Measurements from ENCODE around the gene ADGRL1. TPM values are rescaled to one million over a fixed set of nuclear protein-coding genes. Genes with fewer than 3 reads are reported as not detected.

Gene ADGRL1
- total and polyA plus RNA-seq, 2 of the 8 experiments (the other 6 are each of a cell fraction or from before 2014, with no cell fraction given), result 95.6 to 112 TPM

DNA sequence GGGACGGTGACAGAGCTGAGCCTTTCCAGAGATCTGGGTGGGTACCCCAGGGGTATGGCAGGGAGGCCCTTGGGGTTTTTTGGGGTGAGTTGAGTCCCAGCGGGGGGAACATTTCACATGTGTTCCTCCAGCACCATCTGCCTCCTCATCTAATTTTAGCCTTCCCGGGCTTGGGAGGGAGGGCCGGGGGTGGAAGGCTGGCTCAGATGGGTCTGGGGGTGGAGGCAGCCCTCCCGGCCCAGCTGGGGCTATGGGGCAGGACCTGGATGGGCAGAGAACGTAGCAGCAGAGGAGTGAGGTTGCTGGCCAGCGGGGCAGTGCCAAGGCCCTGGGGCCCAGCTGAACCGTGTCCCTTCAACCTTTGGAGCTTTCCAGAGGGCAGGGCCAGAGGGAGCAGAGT, 23.5 kb downstream of the ADGRL1 start:
- H4K8ac ChIP-seq (ENCODE audit: extremely low read depth, insufficient read depth, low read length), result no peak overlapping the region
- WGBS, 2 experiments (ENCODE audit: extremely low coverage in 1 of 2, insufficient coverage in 1 of 2, insufficient read length in 1 of 2, insufficient replicate concordance in 2 of 2, low coverage in 1 of 2, low lambda C conversion rate in 2 of 2, missing lambda C conversion rate in 1 of 2), result 83% methylated on average over 4 of the region's 8 CpGs; no CpG with 5 or more reads in 1 of the 2 experiments
- no peak overlapping the region for H2BK20ac ChIP-seq (ENCODE audit: low read length)
- H3K27ac ChIP-seq (ENCODE audit: low read depth, low read length), result no peak overlapping the region
- ChIA-PET CTCF (ENCODE audit: partially characterized antibody) (interaction anchor here (1.0 kb wide), 1 partner anchor 34 kb away, joined by 3 read pairs; no protein-coding TSS in a partner anchor), POLR2A (ENCODE audit: partially characterized antibody) (interaction anchor here (0.8 kb wide), 1 partner anchor 46 kb away, joined by 3 read pairs; the partner anchor contains the start of gene ASF1B)
- FAIRE-seq (no peak), DNase-seq (ENCODE audit: low read depth in 1 of 2, low spot score in 2 of 2) (no peak)
- H3K9me3 ChIP-seq (ENCODE audit: insufficient read depth in 2 of 2, low read depth in 1 of 2, low read length in 1 of 2), result no peaks in the 10 kb centered on the region
- H2BK120ac ChIP-seq (replicated peaks; ENCODE audit: low read depth, low read length), result no peak overlapping the region
- H3K23me2 ChIP-seq (ENCODE audit: low read depth, low read length), result no peaks in the 10 kb centered on the region
- no peak overlapping the region for H3K14ac ChIP-seq (ENCODE audit: insufficient read length)
- H2BK15ac ChIP-seq (ENCODE audit: low read length), result no peak overlapping the region
- no peaks in the 10 kb centered on the region for H3K4me1 ChIP-seq (replicated peaks in 1 of 4; ENCODE audit: control insufficient read depth in 3 of 4, insufficient read depth in 4 of 4, low read length in 3 of 4)
- TF ChIP-seq CREB1 (IDR thresholded peaks at IDR 0.05) (no peak), SIN3A (conservative IDR thresholded peaks at IDR 0.05 in 1 of 2, IDR thresholded peaks at IDR 0.05 in 1 of 2; ENCODE audit: low read depth in 1 of 2, low read length in 2 of 2) (no peak), EGR1 (IDR thresholded peaks at IDR 0.05; ENCODE audit: borderline replicate concordance, low read depth, low read length) (no peak)
- no peak overlapping the region for H2BK12ac ChIP-seq (ENCODE audit: low read depth, low read length)
- H4K91ac ChIP-seq (replicated peaks; ENCODE audit: insufficient read length, low read length), result no peak overlapping the region
- H2AK5ac ChIP-seq (ENCODE audit: low read depth, low read length), result no peak overlapping the region
- H3K4me3 ChIP-seq (ENCODE audit: extremely low read depth in 1 of 4, insufficient read depth in 2 of 4, low read depth in 3 of 4, low read length in 4 of 4), result no peak overlapping the region
- H3K23ac ChIP-seq (ENCODE audit: insufficient read length), result no peak overlapping the region
- no peak overlapping the region for H3K56ac ChIP-seq (replicated peaks; ENCODE audit: insufficient read length, low read depth, low read length)
- H3K79me1 ChIP-seq (ENCODE audit: low read depth, low read length), result peaks cover 3% of the 10 kb centered on the region
- no peak overlapping the region for H2AFZ ChIP-seq (ENCODE audit: low read length)
- H3K9ac ChIP-seq (replicated peaks in 1 of 4; ENCODE audit: extremely low read depth in 1 of 4, low read depth in 3 of 4, low read length in 3 of 4), result no peak overlapping the region
- no peak overlapping the region for H2BK5ac ChIP-seq (ENCODE audit: low read depth, low read length)
- no peak overlapping the region for H3K18ac ChIP-seq (ENCODE audit: extremely low read depth, low read length)
- peaks cover 16 to 37% of the 10 kb centered on the region in 2 experiments for H4K20me1 ChIP-seq (replicated peaks in 1 of 2; ENCODE audit: control insufficient read depth in 1 of 2, insufficient read depth in 2 of 2, low read length in 2 of 2)
- no peaks in the 10 kb centered on the region for H3K27me3 ChIP-seq (replicated peaks in 1 of 4; ENCODE audit: control insufficient read depth in 3 of 4, extremely low read depth in 1 of 4, insufficient read depth in 3 of 4, low read length in 3 of 4)
- H3K36me3 ChIP-seq (ENCODE audit: control insufficient read depth in 2 of 4, insufficient read depth in 4 of 4, low read length in 3 of 4), result peaks cover 0 to 7% (median 3%) of the 10 kb centered on the region in 4 experiments; a peak in 3 of 8 replicates
- peaks cover 0 to 24% of the 10 kb centered on the region in 2 experiments; a peak in 2 of 4 replicates for H3K79me2 ChIP-seq (ENCODE audit: control insufficient read depth in 1 of 2, insufficient read depth in 2 of 2, low read length in 2 of 2)
- H4K5ac ChIP-seq (ENCODE audit: insufficient read length, low read depth, low read length), result no peak overlapping the region
- no peak overlapping the region for H3K4me2 ChIP-seq (ENCODE audit: insufficient read depth in 1 of 2, low read depth in 2 of 2, low read length in 2 of 2)
- H3K4ac ChIP-seq (replicated peaks; ENCODE audit: insufficient read length, low read depth, low read length), result no peak overlapping the region
